H1 (cell line): ENCODE data around the gene BTG3.

Experiments used
- POLR2AphosphoS5 ChIP-seq: IDR thresholded peaks from 2 replicates; pipeline ENCODE4 v1.6.1; 2011; ENCODE audit warnings: low read depth, low read length
- ZNF274 ChIP-seq: IDR thresholded peaks from 2 replicates; pipeline ENCODE4 v1.7.0; 2012; ENCODE audit warnings: low read length, borderline replicate concordance; ENCODE audit errors: extremely low read depth

- TF ChIP-seq POLR2AphosphoS5 = no peak
- TF ChIP-seq ZNF274 = no peak
Measured at GRCh38 chr21:17585875-17586450, 26.7 kb downstream of the BTG3 start.
